Mesendoderm (in vitro differentiated cells): ENCODE measurements around the gene HOXC6.

ENCODE experiments used
- DNase-seq: peaks from one replicate; pipeline ENCODE4 v3.0.0; 2013
- H2AK5ac ChIP-seq: 2 replicates; pipeline ENCODE4 v1.6.1; 2013; ENCODE audit warnings: low read length, inconsistent platforms
- H2BK120ac ChIP-seq: 2 replicates; pipeline ENCODE4 v1.6.1; 2013; ENCODE audit warnings: low read depth, mild to moderate bottlenecking, low read length, moderate library complexity, mixed read lengths
- H2BK15ac ChIP-seq: replicated peaks from 2 replicates; pipeline ENCODE4 v1.6.1; 2013; ENCODE audit warnings: low read depth, mild to moderate bottlenecking, moderate library complexity
- H2BK5ac ChIP-seq: 2 replicates; pipeline ENCODE4 v1.6.1; 2013; ENCODE audit warnings: low read length, inconsistent platforms
- H3K18ac ChIP-seq: 2 replicates; pipeline ENCODE4 v1.6.1; 2013; ENCODE audit warnings: mild to moderate bottlenecking, low read length, mixed read lengths
- H3K23ac ChIP-seq: one replicate; pipeline ENCODE4 v1.6.1; 2013; ENCODE audit warnings: low read length
- H3K27ac ChIP-seq: 2 replicates; pipeline ENCODE4 v1.5.1; 2013; ENCODE audit warnings: low read depth, mild to moderate bottlenecking, inconsistent platforms, low read length, moderate library complexity
- H3K27me3 ChIP-seq: 2 replicates; pipeline ENCODE4 v1.6.1; 2013; ENCODE audit warnings: low read length, control low read depth, mild to moderate bottlenecking, inconsistent platforms; ENCODE audit not compliant: insufficient read depth, poor library complexity
- H3K36me3 ChIP-seq: 2 replicates; pipeline ENCODE4 v1.6.1; 2013; ENCODE audit warnings: low read length, inconsistent platforms; ENCODE audit not compliant: control insufficient read depth, insufficient read depth
- H3K4ac ChIP-seq: one replicate; pipeline ENCODE4 v1.6.1; 2013; ENCODE audit warnings: low read depth, mild to moderate bottlenecking, low read length, moderate library complexity
- H3K4me1 ChIP-seq: 2 replicates; pipeline ENCODE4 v1.6.1; 2013; ENCODE audit warnings: low read depth, low read length, inconsistent platforms; ENCODE audit not compliant: control insufficient read depth
- H3K4me2 ChIP-seq: 2 replicates; pipeline ENCODE4 v1.6.1; 2013; ENCODE audit warnings: low read length
- H3K4me3 ChIP-seq: 2 replicates; pipeline ENCODE4 v1.5.1; 2013; ENCODE audit warnings: mild to moderate bottlenecking, low read length
- H3K56ac ChIP-seq: one replicate; pipeline ENCODE4 v1.6.1; 2013; ENCODE audit warnings: low read length
- H3K79me1 ChIP-seq: 2 replicates; pipeline ENCODE4 v1.6.1; 2013; ENCODE audit warnings: low read length, inconsistent platforms
- H3K79me2 ChIP-seq: 2 replicates; pipeline ENCODE4 v1.6.1; 2013; ENCODE audit warnings: mild to moderate bottlenecking, low read length; ENCODE audit not compliant: control insufficient read depth, insufficient read depth
- H3K9ac ChIP-seq: 2 replicates; pipeline ENCODE4 v1.6.1; 2013; ENCODE audit warnings: low read length, inconsistent platforms
- H4K5ac ChIP-seq: one replicate; pipeline ENCODE4 v1.6.1; 2013; ENCODE audit warnings: low read length
- H4K8ac ChIP-seq: one replicate; pipeline ENCODE4 v1.6.1; 2013; ENCODE audit warnings: low read depth, mild to moderate bottlenecking, control low read depth, low read length, moderate library complexity
- WGBS: extraction: QIAGEN DNeasy Blood & Tissue Kit; methylation state at CpG from one replicate; pipeline ENCODE4 v1.1.7; 2013; ENCODE audit warnings: low lambda C conversion rate, missing lambda C conversion rate; ENCODE audit not compliant: insufficient coverage; ENCODE audit errors: extremely low coverage; 5-methylcytosine and 5-hydroxymethylcytosine counted together

The HOXC6 gene

GRCh38 chr12:54008260-54008552 lies 20.0 kb upstream of the HOXC6 start:
- no peak overlapping the region for H3K4me3 ChIP-seq
- H3K27ac ChIP-seq, result no peak overlapping the region
- H3K56ac ChIP-seq, result no peak overlapping the region
- no peak overlapping the region for H3K9ac ChIP-seq
- H4K8ac ChIP-seq, result no peak overlapping the region
- no peak overlapping the region for H3K23ac ChIP-seq
- no peak overlapping the region for H3K18ac ChIP-seq
- no peak overlapping the region for H2BK5ac ChIP-seq
- H3K4me2 ChIP-seq, result no peak overlapping the region
- H4K5ac ChIP-seq, result no peak overlapping the region
- no peak overlapping the region for H2AK5ac ChIP-seq
- WGBS, result no CpG with 5 or more reads among the region's 2 CpGs
- no peaks in the 10 kb centered on the region for H3K36me3 ChIP-seq
- H3K79me2 ChIP-seq, result no peaks in the 10 kb centered on the region
- no peak overlapping the region for H2BK120ac ChIP-seq
- no peaks in the 10 kb centered on the region for H3K79me1 ChIP-seq
- no peak overlapping the region for H3K4ac ChIP-seq
- H2BK15ac ChIP-seq, result no peak overlapping the region
- H3K4me1 ChIP-seq, result no peaks in the 10 kb centered on the region
- H3K27me3 ChIP-seq, result peaks cover 87% of the 10 kb centered on the region
- DNase-seq, result no peak

- no peak overlapping the region for H4K8ac ChIP-seq
- no peak overlapping the region for H2BK120ac ChIP-seq
- no peak overlapping the region for H3K4me3 ChIP-seq
- no peak overlapping the region for H3K56ac ChIP-seq
- H3K79me2 ChIP-seq, result no peaks in the 10 kb centered on the region
- no peak overlapping the region for H3K23ac ChIP-seq
- H2AK5ac ChIP-seq, result no peak overlapping the region
- DNase-seq, result no peak
- no peak overlapping the region for H2BK5ac ChIP-seq
- H3K4me1 ChIP-seq, result no peaks in the 10 kb centered on the region
- H4K5ac ChIP-seq, result no peak overlapping the region
- H2BK15ac ChIP-seq, result no peak overlapping the region
- no peak overlapping the region for H3K18ac ChIP-seq
- no peak overlapping the region for H3K4me2 ChIP-seq
- H3K36me3 ChIP-seq, result no peaks in the 10 kb centered on the region
- H3K9ac ChIP-seq, result no peak overlapping the region
- no peak overlapping the region for H3K4ac ChIP-seq
- no CpG with 5 or more reads among the region's 51 CpGs for WGBS
- H3K27ac ChIP-seq, result no peak overlapping the region
- H3K27me3 ChIP-seq, result peaks cover 89% of the 10 kb centered on the region
- no peaks in the 10 kb centered on the region for H3K79me1 ChIP-seq
Measured at GRCh38 chr12:54009171-54010052, 18.8 kb upstream of the HOXC6 start.

- H3K79me1 ChIP-seq, result no peaks in the 10 kb centered on the region
- H3K27me3 ChIP-seq, result peaks cover 89% of the 10 kb centered on the region
- H2BK15ac ChIP-seq, result no peak overlapping the region
- no peak overlapping the region for H4K8ac ChIP-seq
- DNase-seq, result no peak
- H3K4ac ChIP-seq, result no peak overlapping the region
- H3K36me3 ChIP-seq, result no peaks in the 10 kb centered on the region
- WGBS, result no CpG with 5 or more reads among the region's 10 CpGs
- no peak overlapping the region for H3K23ac ChIP-seq
- H2BK5ac ChIP-seq, result no peak overlapping the region
- H3K79me2 ChIP-seq, result no peaks in the 10 kb centered on the region
- H2AK5ac ChIP-seq, result no peak overlapping the region
- no peak overlapping the region for H4K5ac ChIP-seq
- H3K9ac ChIP-seq, result no peak overlapping the region
- H3K4me2 ChIP-seq, result no peak overlapping the region
- no peak overlapping the region for H3K27ac ChIP-seq
- no peak overlapping the region for H3K4me3 ChIP-seq
- no peak overlapping the region for H3K18ac ChIP-seq
- H3K4me1 ChIP-seq, result no peaks in the 10 kb centered on the region
- no peak overlapping the region for H2BK120ac ChIP-seq
- no peak overlapping the region for H3K56ac ChIP-seq
Measured at GRCh38 chr12:54010053-54010971, 17.9 kb upstream of the HOXC6 start.

GRCh38 chr12:54010972-54011664 lies 17.1 kb upstream of the HOXC6 start:
- Histone ChIP-seq H3K27me3 (peaks cover 91% of the 10 kb centered on the region), H3K79me2 (no peaks in the 10 kb centered on the region), H3K4me2 (no peak overlapping the region), H2AK5ac (no peak overlapping the region), H2BK120ac (no peak overlapping the region), H2BK5ac (no peak overlapping the region), H3K18ac (no peak overlapping the region), H3K4me1 (no peaks in the 10 kb centered on the region), H3K23ac (no peak overlapping the region), H4K8ac (no peak overlapping the region), H3K4me3 (no peak overlapping the region), H3K9ac (no peak overlapping the region), H3K79me1 (no peaks in the 10 kb centered on the region), H3K36me3 (no peaks in the 10 kb centered on the region), H3K56ac (no peak overlapping the region), H4K5ac (no peak overlapping the region), H2BK15ac (no peak overlapping the region), H3K4ac (no peak overlapping the region), H3K27ac (no peak overlapping the region)
- no peak for DNase-seq
- no CpG with 5 or more reads among the region's 17 CpGs for WGBS

- H2BK15ac ChIP-seq, result no peak overlapping the region
- H3K56ac ChIP-seq, result no peak overlapping the region
- H3K4ac ChIP-seq, result no peak overlapping the region
- no peaks in the 10 kb centered on the region for H3K79me1 ChIP-seq
- no peaks in the 10 kb centered on the region for H3K4me1 ChIP-seq
- H4K8ac ChIP-seq, result no peak overlapping the region
- no peak overlapping the region for H3K4me2 ChIP-seq
- no peak overlapping the region for H3K27ac ChIP-seq
- no peak overlapping the region for H3K23ac ChIP-seq
- no peaks in the 10 kb centered on the region for H3K36me3 ChIP-seq
- no CpG with 5 or more reads among the region's 14 CpGs for WGBS
- no peak overlapping the region for H3K9ac ChIP-seq
- no peak overlapping the region for H3K18ac ChIP-seq
- no peak overlapping the region for H2BK5ac ChIP-seq
- no peak overlapping the region for H3K4me3 ChIP-seq
- no peaks in the 10 kb centered on the region for H3K79me2 ChIP-seq
- H3K27me3 ChIP-seq, result peaks cover 88% of the 10 kb centered on the region
- H2BK120ac ChIP-seq, result no peak overlapping the region
- DNase-seq, result no peak
- H4K5ac ChIP-seq, result no peak overlapping the region
- no peak overlapping the region for H2AK5ac ChIP-seq
Measured at GRCh38 chr12:54011665-54012532, 16.3 kb upstream of the HOXC6 start.
